Right lobe of liver (tissue), 6 donors: ENCODE data around the gene ACAP2. TPM values are rescaled to one million over a fixed set of nuclear protein-coding genes. Genes with fewer than 3 reads are reported as not detected.

Experiments
- ATAC-seq, 4 donors: fragments of 200-7000 bp; cut with Tn5 transposase; one replicate each; pipeline ENCODE4 v1.9.1; 2020; ENCODE audit warnings: mild to moderate bottlenecking in 4 of 4, moderate library complexity in 4 of 4
- DNase-seq, 3 donors: peaks; one replicate each; pipeline ENCODE4 v3.0.0-alpha.2; 2020
- H3K27ac ChIP-seq, 3 donors: fragments of 200-600 bp; one replicate each; pipeline ENCODE4 v1.8.0; 2022
- H3K27me3 ChIP-seq, 2 donors: fragments of 200-600 bp; one replicate each; pipeline ENCODE4 v1.8.0; 2022
- H3K36me3 ChIP-seq, 4 donors: fragments of 200-600 bp; sonication (generic) in 1 of 4; one replicate each; pipeline versions ENCODE4 v1.5.1 to v1.8.0; 2017 to 2022; ENCODE audit warnings: control low read depth in 1 of 4
- H3K4me1 ChIP-seq, 4 donors: fragments of 200-600 bp; sonication (generic) in 1 of 4; one replicate each; pipeline versions ENCODE4 v1.5.1 to v1.8.0; 2017 to 2022; ENCODE audit warnings: control low read depth in 1 of 4
- H3K4me3 ChIP-seq, 3 donors: fragments of 200-600 bp; one replicate each; pipeline ENCODE4 v1.8.0; 2022
- H3K9me3 ChIP-seq, 4 donors: fragments of 200-600 bp; sonication (generic) in 1 of 4; one replicate each; pipeline versions ENCODE4 v1.5.1 to v1.8.0; 2017 to 2022; ENCODE audit warnings: control low read depth in 1 of 4
- CTCF ChIP-seq, 4 donors: fragments of 200-600 bp in 3 of 4; fragments of 450-650 bp in 1 of 4; IDR thresholded peaks; one replicate each; pipeline versions ENCODE4 v1.5.1 to v1.8.0; 2016 to 2022; ENCODE audit warnings: antibody characterized with exemption in 4 of 4, mild to moderate bottlenecking in 2 of 4
- POLR2A ChIP-seq: fragments of 450-650 bp; IDR thresholded peaks from one replicate; pipeline ENCODE4 v1.6.1; 2017; ENCODE audit warnings: antibody characterized with exemption, mild to moderate bottlenecking
- WGBS: methylation state at CpG from one replicate; pipeline ENCODE4 v1.1.6; 2018; ENCODE audit warnings: low coverage, low lambda C conversion rate; ENCODE audit not compliant: insufficient coverage; ENCODE audit errors: missing lambda C conversion rate; 5-methylcytosine and 5-hydroxymethylcytosine counted together
- intact Hi-C, 2 donors: fragments of 100-400 bp; cut with DNase I; formaldehyde crosslinking; loops; one replicate each; pipeline versions ENCODE4 v1.11.2 to v1.14.1; 2022
- total RNA-seq, 6 experiments: library from RNA; depleted of rRNA in 2 of 6; stranded (reverse); fragments of >200 nt in 2 of 6; fragmentation: NEBNext Ultra II Directional in 3 of 6; extraction: Animal tissue kit (Norgen Biotek cat#: 25700) in 3 of 6; gene quantifications; one replicate each; pipeline versions ENCODE4 v1.1.0 to v1.2.4, GENCODE V29; 2016 to 2023
- donor health status: DM: no; HTN: yes; CAD: no.
- donor health status: DM: no; HTN: no; CAD: no.
- donor health status: DM: no; HTN: no; CAD: no.
- donor health status: DM: no; HTN: yes; CAD: no.
- donor health status: DM: no; HTN: yes; CAD: no.

ACAP2 gene
- total RNA-seq, 6 experiments from 2014 or later: 15.1 to 21.7 (median 18.5) TPM

- Histone ChIP-seq H3K4me1 (no peaks in the 10 kb centered on the region), H3K9me3 (no peaks in the 10 kb centered on the region), H3K36me3 (no peaks in the 10 kb centered on the region), H3K27me3 (no peaks in the 10 kb centered on the region), H3K4me3 (no peak overlapping the region), H3K27ac (no peak overlapping the region)
- TF ChIP-seq CTCF (IDR thresholded peaks at IDR 0.05) (no peak), POLR2A (no peak)
- intact Hi-C loops: no loop called here
- DNase-seq: no peak
- WGBS: 58% methylated on average over 3 of the region's 3 CpGs
- ATAC-seq: no peak
Observed at GRCh38 chr3:195425849-195426248, 17.0 kb downstream of the ACAP2 start.

GRCh38 chr3:195423818-195424217 lies 19.0 kb downstream of the ACAP2 start:
- ATAC-seq (no peak), DNase-seq (no peak)
- H3K9me3 ChIP-seq: no peaks in the 10 kb centered on the region
- no peaks in the 10 kb centered on the region for H3K4me1 ChIP-seq
- no peaks in the 10 kb centered on the region for H3K27me3 ChIP-seq
- H3K36me3 ChIP-seq: no peaks in the 10 kb centered on the region
- intact Hi-C loops: no loop called here
- TF ChIP-seq CTCF (IDR thresholded peaks at IDR 0.05) (no peak), POLR2A (no peak)
- no peak overlapping the region for H3K4me3 ChIP-seq
- 100% methylated on average over 1 of the region's 2 CpGs for WGBS
- no peak overlapping the region for H3K27ac ChIP-seq

GRCh38 chr3:195421400-195421799 lies 21.4 kb downstream of the ACAP2 start:
- 92% methylated on average over 4 of the region's 4 CpGs for WGBS
- Histone ChIP-seq H3K36me3 (no peaks in the 10 kb centered on the region), H3K27ac (no peak overlapping the region), H3K4me3 (no peak overlapping the region), H3K4me1 (no peaks in the 10 kb centered on the region), H3K9me3 (no peaks in the 10 kb centered on the region), H3K27me3 (no peaks in the 10 kb centered on the region)
- intact Hi-C loops: no loop called here
- DNase-seq (no peak), ATAC-seq (no peak)
- TF ChIP-seq POLR2A (no peak), CTCF (IDR thresholded peaks at IDR 0.05) (no peak)

- TF ChIP-seq CTCF (IDR thresholded peaks at IDR 0.05) (no peak), POLR2A (no peak)
- intact Hi-C loops: no loop called here
- Histone ChIP-seq H3K27ac (no peak overlapping the region), H3K4me3 (no peak overlapping the region), H3K4me1 (no peaks in the 10 kb centered on the region), H3K36me3 (no peaks in the 10 kb centered on the region), H3K27me3 (no peaks in the 10 kb centered on the region), H3K9me3 (no peaks in the 10 kb centered on the region)
- DNase-seq: no peak
- no peak for ATAC-seq
- 91% methylated on average over 4 of the region's 4 CpGs for WGBS
Observed at GRCh38 chr3:195416795-195417194, 26.0 kb downstream of the ACAP2 start.

GRCh38 chr3:195411836-195412235 lies 31.0 kb downstream of the ACAP2 start:
- Histone ChIP-seq H3K36me3 (no peaks in the 10 kb centered on the region), H3K27ac (no peak overlapping the region), H3K4me3 (no peak overlapping the region), H3K27me3 (no peaks in the 10 kb centered on the region), H3K4me1 (no peaks in the 10 kb centered on the region), H3K9me3 (no peaks in the 10 kb centered on the region)
- DNase-seq: no peak
- TF ChIP-seq POLR2A (no peak), CTCF (IDR thresholded peaks at IDR 0.05) (no peak)
- intact Hi-C loops: no loop called here
- ATAC-seq: no peak
